DMS153 (cell line): ENCODE results near the gene ARL9.

Experiments
- DNase-seq: peaks from one replicate; lab custom pipeline; 2025; lab: John Stamatoyannopoulos, UW

The ARL9 gene

GRCh38 chr4:56531823-56532222 lies 26.2 kb downstream of the ARL9 start:
- DNase-seq, result no peak

GRCh38 chr4:56532239-56532638 lies 26.6 kb downstream of the ARL9 start:
- DNase-seq, result no peak

- DNase-seq, result no peak
These were observed 30.3 kb downstream of the ARL9 start for GRCh38 chr4:56535915-56536314.

- no peak for DNase-seq
These were observed 31.6 kb downstream of the ARL9 start for GRCh38 chr4:56537147-56537546.

GRCh38 chr4:56540826-56541225 lies 35.2 kb downstream of the ARL9 start:
- no peak for DNase-seq

GRCh38 chr4:56544573-56545131 lies 39.1 kb downstream of the ARL9 start:
- peak; percentile 49 for DNase-seq

GRCh38 chr4:56550642-56551041 lies 45.1 kb downstream of the ARL9 start:
- DNase-seq, result no peak

GRCh38 chr4:56551516-56551915 lies 45.9 kb downstream of the ARL9 start:
- no peak for DNase-seq

- DNase-seq, result no peak
These were observed 46.7 kb downstream of the ARL9 start for GRCh38 chr4:56552273-56552672.

GRCh38 chr4:56570041-56570440 lies 64.5 kb downstream of the ARL9 start:
- no peak for DNase-seq
